ENCODE results near the gene PODNL1. TPM values are rescaled to one million over a fixed set of nuclear protein-coding genes. Genes with fewer than 3 reads are reported as not detected.
"Not testable (repeated sequence)": the region's sequence is repeated elsewhere in the genome, so short reads cannot be mapped to it uniquely, and the experiment has no call there.

PODNL1 gene
- total RNA-seq, 2 donors from 2014 or later = 4.1 to 4.4 TPM

DNA sequence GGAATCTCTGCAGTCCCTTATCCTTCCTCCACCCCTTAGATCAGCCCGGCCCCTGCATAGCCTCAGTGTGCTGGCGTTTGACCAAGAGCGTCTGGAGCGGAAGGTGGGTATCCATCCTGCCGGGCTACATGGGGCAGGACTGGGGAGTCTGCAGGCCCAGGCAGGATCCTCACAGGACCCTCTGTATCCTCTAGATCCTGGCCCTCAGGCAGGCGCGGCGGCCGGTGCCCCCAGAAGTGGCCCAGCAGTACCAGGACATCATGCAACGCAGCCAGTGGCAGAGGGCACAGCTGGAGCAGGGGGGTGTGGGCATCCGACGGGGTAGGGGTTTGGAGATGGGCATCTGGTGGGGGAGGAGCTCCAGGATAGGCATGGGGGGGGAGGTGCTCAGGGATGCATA lies 8.9 kb downstream of the PODNL1 start:
- H3K9ac ChIP-seq (ENCODE audit: low read depth in 2 of 2, low read length in 2 of 2) = no peak overlapping the region
- no peak for DNase-seq
- intact Hi-C loops (cut with DNase I) = no loop called here
- no peak overlapping the region for H3K4me3 ChIP-seq
- H3K27me3 ChIP-seq = no peaks in the 10 kb centered on the region
- H3K27ac ChIP-seq = no peak overlapping the region
- no peaks in the 10 kb centered on the region for H3K9me3 ChIP-seq
- TF ChIP-seq, protein P1, sequence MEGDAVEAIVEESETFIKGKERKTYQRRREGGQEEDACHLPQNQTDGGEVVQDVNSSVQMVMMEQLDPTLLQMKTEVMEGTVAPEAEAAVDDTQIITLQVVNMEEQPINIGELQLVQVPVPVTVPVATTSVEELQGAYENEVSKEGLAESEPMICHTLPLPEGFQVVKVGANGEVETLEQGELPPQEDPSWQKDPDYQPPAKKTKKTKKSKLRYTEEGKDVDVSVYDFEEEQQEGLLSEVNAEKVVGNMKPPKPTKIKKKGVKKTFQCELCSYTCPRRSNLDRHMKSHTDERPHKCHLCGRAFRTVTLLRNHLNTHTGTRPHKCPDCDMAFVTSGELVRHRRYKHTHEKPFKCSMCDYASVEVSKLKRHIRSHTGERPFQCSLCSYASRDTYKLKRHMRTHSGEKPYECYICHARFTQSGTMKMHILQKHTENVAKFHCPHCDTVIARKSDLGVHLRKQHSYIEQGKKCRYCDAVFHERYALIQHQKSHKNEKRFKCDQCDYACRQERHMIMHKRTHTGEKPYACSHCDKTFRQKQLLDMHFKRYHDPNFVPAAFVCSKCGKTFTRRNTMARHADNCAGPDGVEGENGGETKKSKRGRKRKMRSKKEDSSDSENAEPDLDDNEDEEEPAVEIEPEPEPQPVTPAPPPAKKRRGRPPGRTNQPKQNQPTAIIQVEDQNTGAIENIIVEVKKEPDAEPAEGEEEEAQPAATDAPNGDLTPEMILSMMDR (IDR thresholded peaks at IDR 0.05) = no peak
- no peaks in the 10 kb centered on the region for H3K4me1 ChIP-seq
- no peaks in the 10 kb centered on the region for H3K36me3 ChIP-seq

DNA sequence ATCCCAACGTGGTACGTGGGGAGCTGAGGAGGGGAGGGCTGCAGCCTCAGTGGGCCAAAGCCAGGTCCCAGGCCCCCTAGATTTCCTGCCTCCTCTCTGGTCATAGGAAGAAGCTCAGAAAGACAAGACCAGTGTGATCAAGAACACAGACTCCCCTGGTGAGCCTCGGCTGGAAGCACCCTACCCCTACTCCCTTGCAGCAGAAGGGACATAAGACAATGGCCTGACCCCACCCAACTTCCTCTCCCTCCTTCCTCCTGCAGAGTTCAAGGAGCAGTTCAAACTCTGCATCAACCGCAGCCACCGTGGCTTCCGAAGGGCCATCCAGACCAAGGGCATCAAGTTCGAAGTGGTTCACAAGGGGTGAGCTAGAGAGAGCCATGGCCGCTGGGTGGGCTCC lies 11.5 kb downstream of the PODNL1 start:
- Histone ChIP-seq H3K4me3 (no peak overlapping the region), H3K9ac (ENCODE audit: low read depth in 2 of 2, low read length in 2 of 2) (no peak overlapping the region), H3K27ac (no peak overlapping the region), H3K4me1 (no peaks in the 10 kb centered on the region), H3K27me3 (no peaks in the 10 kb centered on the region), H3K9me3 (no peaks in the 10 kb centered on the region), H3K36me3 (no peaks in the 10 kb centered on the region)
- TF ChIP-seq, protein P1 (IDR thresholded peaks at IDR 0.05) = no peak
- no peak for DNase-seq
- intact Hi-C loops (cut with DNase I) = no loop called here

DNA sequence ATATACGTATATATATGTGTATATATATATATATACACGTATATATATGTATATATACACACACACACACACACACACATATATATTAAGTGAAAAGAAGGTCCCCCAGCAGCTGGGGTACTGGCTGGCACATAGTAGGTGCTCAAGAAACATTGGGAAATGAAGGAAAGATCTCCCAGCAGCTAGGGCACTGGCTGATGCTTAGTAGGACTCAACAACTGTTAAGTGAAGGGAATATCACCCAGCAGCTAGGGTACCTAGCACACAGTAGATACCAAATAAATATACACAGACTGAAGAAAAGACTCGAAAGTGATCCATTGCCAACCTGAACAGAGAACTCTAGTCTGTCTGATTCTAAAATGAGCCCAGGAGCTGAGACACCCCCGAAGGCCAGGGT lies 12.2 kb downstream of the PODNL1 start:
- peaks cover 2% of the 10 kb centered on the region for H3K36me3 ChIP-seq
- no peak overlapping the region for H3K9ac ChIP-seq (ENCODE audit: low read depth in 2 of 2, low read length in 2 of 2)
- H3K4me3 ChIP-seq = no peak overlapping the region
- intact Hi-C loops (cut with DNase I) = no loop called here
- H3K27me3 ChIP-seq = no peaks in the 10 kb centered on the region
- TF ChIP-seq, protein P1 (IDR thresholded peaks at IDR 0.05) = no peak
- H3K9me3 ChIP-seq = no peaks in the 10 kb centered on the region
- no peaks in the 10 kb centered on the region for H3K4me1 ChIP-seq
- no peak overlapping the region for H3K27ac ChIP-seq
- DNase-seq = no peak

DNA sequence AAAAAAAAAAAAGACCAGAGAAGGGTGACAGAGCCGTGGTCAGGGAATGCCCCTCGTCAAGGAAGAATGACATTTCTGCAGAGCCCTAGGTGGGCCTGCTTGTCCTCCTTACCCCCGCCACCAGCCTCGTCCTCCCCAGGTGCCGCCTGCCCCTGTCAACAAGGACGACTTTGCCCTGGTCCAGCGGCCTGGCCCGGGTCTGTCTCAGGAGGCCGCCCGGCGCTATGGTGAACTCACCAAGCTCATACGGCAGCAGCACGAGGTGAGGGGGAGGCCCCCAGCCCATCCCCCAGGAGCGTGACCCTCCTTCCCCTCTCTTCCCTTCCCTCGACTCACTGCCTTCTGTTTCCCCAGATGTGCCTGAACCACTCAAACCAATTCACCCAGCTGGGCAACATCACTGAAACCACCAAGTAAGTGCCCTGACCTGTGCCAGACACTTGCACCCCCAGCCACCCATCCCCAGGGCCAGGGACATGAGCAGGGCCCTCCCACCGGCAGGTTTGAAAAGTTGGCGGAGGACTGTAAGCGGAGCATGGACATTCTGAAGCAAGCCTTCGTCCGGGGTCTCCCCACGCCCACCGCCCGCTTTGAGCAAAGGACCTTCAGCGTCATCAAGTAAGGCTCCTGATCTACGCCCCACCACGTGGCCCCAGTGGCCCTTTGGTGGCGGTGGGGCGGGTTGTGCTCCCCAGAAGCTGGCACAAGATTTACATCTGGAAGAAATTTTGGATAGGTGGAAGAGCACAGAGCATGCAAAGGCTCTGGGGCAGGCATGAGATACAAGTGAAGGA lies 14.8 kb downstream of the PODNL1 start:
- H3K9me3 ChIP-seq = no peaks in the 10 kb centered on the region
- H3K9ac ChIP-seq (ENCODE audit: low read depth in 2 of 2, low read length in 2 of 2) = no peak overlapping the region
- intact Hi-C loops (cut with DNase I) = no loop called here
- TF ChIP-seq, protein P1 (IDR thresholded peaks at IDR 0.05) = no peak
- peaks cover 12% of the 10 kb centered on the region for H3K36me3 ChIP-seq
- H3K27me3 ChIP-seq = no peaks in the 10 kb centered on the region
- H3K4me1 ChIP-seq = no peaks in the 10 kb centered on the region
- no peak overlapping the region for H3K4me3 ChIP-seq
- H3K27ac ChIP-seq = no peak overlapping the region
- DNase-seq = no peak

DNA sequence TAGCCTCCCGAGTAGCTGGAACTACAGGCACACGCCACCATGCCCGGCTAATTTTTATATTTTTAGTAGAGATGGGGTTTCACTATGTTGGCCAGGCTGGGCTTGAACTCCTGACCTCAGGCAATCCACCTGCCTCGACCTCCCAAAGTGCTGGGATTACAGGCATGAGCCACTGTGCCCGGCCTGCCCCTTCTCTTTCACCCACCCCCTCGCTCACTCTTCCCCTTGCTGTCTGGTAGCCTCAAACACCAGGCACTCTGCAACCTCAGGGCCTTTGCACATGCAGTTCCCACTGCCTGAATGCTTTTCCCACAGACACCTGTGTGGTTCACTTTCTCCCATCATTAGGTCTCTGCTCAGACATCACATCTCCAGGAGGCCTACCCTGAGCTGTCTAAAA lies 16.1 kb downstream of the PODNL1 start:
- H3K4me3 ChIP-seq; intact Hi-C loops (cut with DNase I); H3K9ac ChIP-seq (ENCODE audit: low read depth in 2 of 2, low read length in 2 of 2); H3K27ac ChIP-seq; H3K27me3 ChIP-seq; H3K4me1 ChIP-seq; DNase-seq; H3K9me3 ChIP-seq: not testable (repeated sequence)
- peaks cover 12% of the 10 kb centered on the region for H3K36me3 ChIP-seq

DNA sequence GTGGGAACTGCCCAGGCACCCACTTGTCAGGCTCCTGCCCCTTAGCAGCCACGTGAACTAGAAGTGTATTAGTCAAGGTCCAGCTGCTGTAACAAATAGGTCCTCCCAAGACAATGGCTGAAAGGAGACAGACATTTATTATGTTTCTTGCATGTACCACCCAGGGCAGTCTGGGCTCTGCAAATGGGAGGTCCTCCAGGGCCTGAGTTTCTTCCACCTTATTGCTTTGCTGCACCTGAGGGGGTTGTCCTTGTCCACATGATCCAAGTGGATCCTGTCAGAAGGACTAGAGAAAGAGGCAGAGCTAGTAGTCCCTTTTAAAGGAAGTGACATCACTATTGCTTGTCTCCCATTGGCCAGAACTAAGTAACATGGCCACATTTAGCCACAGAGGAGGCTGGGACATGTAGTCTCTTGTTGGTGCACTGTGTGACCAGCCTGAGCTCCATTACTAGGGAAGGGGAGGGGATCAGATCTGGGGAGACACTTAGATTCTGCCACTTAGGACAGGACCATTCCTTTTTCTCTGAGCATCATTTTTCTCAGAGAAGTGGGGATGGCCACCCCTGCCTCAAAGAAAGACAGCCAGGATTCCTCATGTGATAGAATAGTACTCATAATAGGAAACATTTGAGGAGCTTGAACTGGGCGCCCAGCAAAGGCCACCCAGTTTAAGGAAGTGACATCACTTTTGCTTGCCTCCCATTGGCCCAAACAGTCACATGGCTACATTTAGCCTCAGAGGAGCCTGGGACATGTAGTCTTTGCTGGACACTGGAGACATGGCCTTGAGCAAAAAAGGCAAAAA lies 17.1 kb downstream of the PODNL1 start:
- Histone ChIP-seq H3K4me1 (no peaks in the 10 kb centered on the region), H3K9me3 (no peaks in the 10 kb centered on the region), H3K36me3 (peaks cover 12% of the 10 kb centered on the region), H3K4me3 (no peak overlapping the region), H3K27me3 (no peaks in the 10 kb centered on the region), H3K9ac (ENCODE audit: low read depth in 2 of 2, low read length in 2 of 2) (no peak overlapping the region), H3K27ac (no peak overlapping the region)
- intact Hi-C loops (cut with DNase I) = no loop called here
- no peak for DNase-seq
- TF ChIP-seq, protein P1 (IDR thresholded peaks at IDR 0.05) = no peak
